CD4-positive, alpha-beta T cell (primary cell): ENCODE data around the gene GALM. TPM values are rescaled to one million over a fixed set of nuclear protein-coding genes. Genes with fewer than 3 reads are reported as not detected.

Experiments
- ATAC-seq: fragments of 200-7000 bp; cut with Tn5 transposase; one replicate; pipeline ENCODE4 v1.10.0; 2022; ENCODE audit warnings: mild to moderate bottlenecking; ENCODE audit not compliant: poor library complexity
- CTCF ChIA-PET: fragments of 350-600 bp; sonication (Branson Sonifier 250); formaldehyde crosslinking; loops from one replicate; lab custom pipeline; 2021; ENCODE audit warnings: antibody characterized with exemption, inconsistent platforms; lab: Charles Lee
- POLR2A ChIA-PET: fragments of 350-600 bp; sonication (Branson Sonifier 250); formaldehyde crosslinking; loops from one replicate; lab custom pipeline; 2021; ENCODE audit warnings: antibody characterized with exemption, inconsistent platforms; lab: Charles Lee
- DNase-seq, 14 experiments: peaks; one replicate each; pipeline ENCODE4 v3.0.0-alpha.2; 2013 to 2020; ENCODE audit warnings: mixed read lengths in 2 of 14
- H3K27ac ChIP-seq, 2 donors: one replicate each; pipeline versions ENCODE4 v1.5.1 to v1.7.0; 2013; ENCODE audit warnings: low read length in 2 of 2, low read depth in 1 of 2, mild to moderate bottlenecking in 1 of 2
- H3K27me3 ChIP-seq, 2 experiments: 1 replicate in 1 of 2; 2 replicates in 1 of 2; pipeline versions ENCODE4 v1.6.1 to v1.7.0; 2013; ENCODE audit warnings: low read length in 2 of 2, control low read depth in 1 of 2, mild to moderate bottlenecking in 1 of 2, moderate library complexity in 1 of 2; ENCODE audit not compliant: insufficient read depth in 2 of 2, control insufficient read depth in 1 of 2
- H3K36me3 ChIP-seq: one replicate; pipeline ENCODE4 v1.6.1; 2013; ENCODE audit warnings: low read length, control low read depth; ENCODE audit not compliant: insufficient read depth
- H3K4me1 ChIP-seq: one replicate; pipeline ENCODE4 v1.6.1; 2013; ENCODE audit warnings: low read length, control low read depth; ENCODE audit not compliant: insufficient read depth
- H3K4me3 ChIP-seq: one replicate; pipeline ENCODE4 v1.5.1; 2013; ENCODE audit warnings: mild to moderate bottlenecking, low read length, moderate library complexity
- H3K9me3 ChIP-seq, 2 experiments: 1 replicate in 1 of 2; 2 replicates in 1 of 2; pipeline versions ENCODE4 v1.6.1 to v1.7.0; 2013; ENCODE audit warnings: low read length in 2 of 2, mild to moderate bottlenecking in 2 of 2, control low read depth in 1 of 2, moderate library complexity in 1 of 2; ENCODE audit not compliant: control insufficient read depth in 1 of 2, insufficient read depth in 1 of 2
- H3K27ac Mint-ChIP-seq: one replicate; pipeline ENCODE4 v1.8.0; 2020; ENCODE audit warnings: mixed read lengths
- H3K27me3 Mint-ChIP-seq: one replicate; pipeline ENCODE4 v1.8.0; 2021; ENCODE audit warnings: mixed read lengths
- H3K36me3 Mint-ChIP-seq: one replicate; pipeline ENCODE4 v1.8.0; 2021; ENCODE audit warnings: low read depth, mixed read lengths
- H3K4me1 Mint-ChIP-seq: one replicate; pipeline ENCODE4 v1.8.0; 2021; ENCODE audit warnings: low read depth, mixed read lengths
- H3K4me3 Mint-ChIP-seq: one replicate; pipeline ENCODE4 v1.8.0; 2020; ENCODE audit warnings: mild to moderate bottlenecking, mixed read lengths
- H3K9me3 Mint-ChIP-seq: one replicate; pipeline ENCODE4 v1.8.0; 2020; ENCODE audit warnings: mixed read lengths
- CTCF ChIP-seq: fragments of 200-600 bp; IDR thresholded peaks from one replicate; pipeline ENCODE4 v1.8.0; 2022; ENCODE audit warnings: antibody characterized with exemption, mild to moderate bottlenecking
- intact Hi-C, 2 experiments: fragments of 100-400 bp; cut with DNase I in 1 of 2; cut with micrococcal nuclease in 1 of 2; formaldehyde crosslinking; loops; one replicate each; pipeline versions ENCODE4 v1.15.1 to v1.9.0; 2023 to 2025; cut with DNase I, micrococcal nuclease
- total RNA-seq, 174 experiments: library from RNA in 2 of 174; stranded (reverse) in 2 of 174; gene quantifications; one replicate each; pipeline ENCODE4 v1.2.3 and lab custom pipeline; 2021 to 2026

The GALM gene
- total RNA-seq, 2 experiments from 2014 or later, result 5.9 to 7.0 TPM

GRCh38 chr2:38633895-38634294, 32.0 kb upstream of the GALM start:
- ATAC-seq (no peak), DNase-seq (no peak)
- H3K27me3 Mint-ChIP-seq, result no peaks in the 10 kb centered on the region
- H3K4me1 ChIP-seq, result no peaks in the 10 kb centered on the region
- ChIA-PET CTCF (interaction anchor here (1.3 kb wide), 1 partner anchor 19 kb away, joined by 3 read pairs; no protein-coding TSS in a partner anchor), POLR2A (no interaction called here)
- no peaks in the 10 kb centered on the region for H3K27me3 ChIP-seq
- no peak overlapping the region for H3K27ac ChIP-seq
- H3K36me3 Mint-ChIP-seq, result no peaks in the 10 kb centered on the region
- no peak overlapping the region for H3K4me3 Mint-ChIP-seq
- intact Hi-C loops, result no loop called here
- H3K9me3 Mint-ChIP-seq, result no peaks in the 10 kb centered on the region
- H3K36me3 ChIP-seq, result no peaks in the 10 kb centered on the region
- H3K4me3 ChIP-seq, result no peak overlapping the region
- TF ChIP-seq CTCF, result no peak
- no peaks in the 10 kb centered on the region for H3K9me3 ChIP-seq
- H3K4me1 Mint-ChIP-seq, result peaks cover 15% of the 10 kb centered on the region
- no peak overlapping the region for H3K27ac Mint-ChIP-seq

GRCh38 chr2:38634684-38635083, 31.2 kb upstream of the GALM start:
- no peak for ATAC-seq
- no peaks in the 10 kb centered on the region for H3K4me1 ChIP-seq
- intact Hi-C loops, result no loop called here
- no peak for TF ChIP-seq CTCF
- CTCF ChIA-PET, result interaction anchor here (1.3 kb wide), 1 partner anchor 18 kb away, joined by 3 read pairs; no protein-coding TSS in a partner anchor
- no peaks in the 10 kb centered on the region for H3K9me3 ChIP-seq
- no peak overlapping the region for H3K4me3 Mint-ChIP-seq
- no peaks in the 10 kb centered on the region for H3K9me3 Mint-ChIP-seq
- no peak overlapping the region for H3K27ac ChIP-seq
- no peaks in the 10 kb centered on the region for H3K36me3 Mint-ChIP-seq
- no peak overlapping the region for H3K27ac Mint-ChIP-seq
- H3K27me3 Mint-ChIP-seq, result no peaks in the 10 kb centered on the region
- no peaks in the 10 kb centered on the region for H3K36me3 ChIP-seq
- peaks cover 15% of the 10 kb centered on the region for H3K4me1 Mint-ChIP-seq
- POLR2A ChIA-PET, result interaction anchor here (0.6 to 1.0 kb wide), 3 partner anchors 12 to 117 kb away, joined by 3 to 4 read pairs (median 3); partner anchors contain the start of gene SRSF7
- DNase-seq, result no peak
- no peaks in the 10 kb centered on the region for H3K27me3 ChIP-seq
- no peak overlapping the region for H3K4me3 ChIP-seq

- Histone ChIP-seq H3K27me3 (no peaks in the 10 kb centered on the region), H3K36me3 (no peaks in the 10 kb centered on the region), H3K27ac (no peak overlapping the region), H3K4me3 (no peak overlapping the region), H3K4me1 (no peaks in the 10 kb centered on the region), H3K9me3 (no peaks in the 10 kb centered on the region)
- ChIA-PET POLR2A (interaction anchor here (0.9 to 1.0 kb wide), 2 partner anchors 11 to 116 kb away, joined by 3 read pairs; partner anchors contain the start of gene SRSF7), CTCF (no interaction called here)
- Mint-ChIP-seq H3K4me1 (peaks cover 15% of the 10 kb centered on the region), H3K27me3 (no peaks in the 10 kb centered on the region), H3K9me3 (no peaks in the 10 kb centered on the region), H3K36me3 (no peaks in the 10 kb centered on the region), H3K4me3 (no peak overlapping the region), H3K27ac (no peak overlapping the region)
- DNase-seq (no peak), ATAC-seq (no peak)
- intact Hi-C loops, result no loop called here
- no peak for TF ChIP-seq CTCF
Measured at GRCh38 chr2:38635139-38635538, 30.8 kb upstream of the GALM start.
